Nephron (organoid): ENCODE results near the gene BEAN1.

Experiments
- H3K27ac Mint-ChIP-seq, 3 experiments: 2 replicates each; pipeline ENCODE4 v1.8.0; 2020; ENCODE audit warnings: mixed read lengths in 3 of 3, mild to moderate bottlenecking in 2 of 3, moderate library complexity in 1 of 3
- H3K27me3 Mint-ChIP-seq: 2 replicates; pipeline ENCODE4 v1.8.0; 2021; ENCODE audit warnings: low read depth, mild to moderate bottlenecking, moderate library complexity, mixed read lengths
- H3K36me3 Mint-ChIP-seq: 2 replicates; pipeline ENCODE4 v1.8.0; 2020; ENCODE audit warnings: low read depth, mixed read lengths
- H3K4me1 Mint-ChIP-seq: 2 replicates; pipeline ENCODE4 v1.8.0; 2020; ENCODE audit warnings: mixed read lengths
- H3K4me3 Mint-ChIP-seq, 3 experiments: 2 replicates each; pipeline ENCODE4 v1.8.0; 2020; ENCODE audit warnings: mild to moderate bottlenecking in 3 of 3, mixed read lengths in 3 of 3, moderate library complexity in 2 of 3
- H3K9me3 Mint-ChIP-seq: 2 replicates; pipeline ENCODE4 v1.8.0; 2020; ENCODE audit warnings: mixed read lengths
- CTCF ChIP-seq, 3 experiments: fragments of 200-600 bp; sonication (generic); IDR thresholded peaks; one replicate each; pipeline ENCODE4 v1.5.0; 2021; ENCODE audit warnings: antibody characterized with exemption in 3 of 3; ENCODE audit not compliant: unreplicated experiment in 3 of 3

Gene BEAN1

GRCh38 chr16:66516808-66517585 lies 89.9 kb downstream of the BEAN1 start:
- no peaks in the 10 kb centered on the region for H3K27me3 Mint-ChIP-seq
- H3K27ac Mint-ChIP-seq: peak overlapping the region; percentile 90 to 99 (median 99)
- H3K9me3 Mint-ChIP-seq: no peaks in the 10 kb centered on the region
- peak overlapping the region in 2 of 3 experiments; percentile 46 to 49 for H3K4me3 Mint-ChIP-seq
- peaks cover 39% of the 10 kb centered on the region for H3K4me1 Mint-ChIP-seq
- no peak for TF ChIP-seq CTCF (IDR thresholded peaks at IDR 0.05; ENCODE audit: unreplicated experiment in 3 of 3)
- H3K36me3 Mint-ChIP-seq: peaks cover 52% of the 10 kb centered on the region

GRCh38 chr16:66517586-66518263 lies 90.6 kb downstream of the BEAN1 start:
- no peak for TF ChIP-seq CTCF (IDR thresholded peaks at IDR 0.05; ENCODE audit: unreplicated experiment in 3 of 3)
- H3K4me1 Mint-ChIP-seq: peaks cover 41% of the 10 kb centered on the region
- H3K9me3 Mint-ChIP-seq: no peaks in the 10 kb centered on the region
- peaks cover 51% of the 10 kb centered on the region for H3K36me3 Mint-ChIP-seq
- H3K27me3 Mint-ChIP-seq: no peaks in the 10 kb centered on the region
- H3K27ac Mint-ChIP-seq: peak overlapping the region; percentile 90 to 99 (median 99)
- H3K4me3 Mint-ChIP-seq: no peak overlapping the region

GRCh38 chr16:66519482-66520373 lies 92.6 kb downstream of the BEAN1 start:
- H3K27ac Mint-ChIP-seq: peak overlapping the region in 2 of 3 experiments; percentile 53 to 65
- no peak for TF ChIP-seq CTCF (IDR thresholded peaks at IDR 0.05; ENCODE audit: unreplicated experiment in 3 of 3)
- H3K4me3 Mint-ChIP-seq: no peak overlapping the region
- peaks cover 36% of the 10 kb centered on the region for H3K4me1 Mint-ChIP-seq
- no peaks in the 10 kb centered on the region for H3K9me3 Mint-ChIP-seq
- no peaks in the 10 kb centered on the region for H3K27me3 Mint-ChIP-seq
- peaks cover 37% of the 10 kb centered on the region for H3K36me3 Mint-ChIP-seq

- Mint-ChIP-seq H3K36me3 (peaks cover 31% of the 10 kb centered on the region), H3K27ac (peak overlapping the region in 2 of 3 experiments; percentile 53 to 65), H3K27me3 (no peaks in the 10 kb centered on the region), H3K9me3 (no peaks in the 10 kb centered on the region), H3K4me1 (peaks cover 36% of the 10 kb centered on the region), H3K4me3 (no peak overlapping the region)
- no peak for TF ChIP-seq CTCF (IDR thresholded peaks at IDR 0.05; ENCODE audit: unreplicated experiment in 3 of 3)
Measured at GRCh38 chr16:66520406-66521170, 93.5 kb downstream of the BEAN1 start.

- Mint-ChIP-seq H3K27ac (peak overlapping the region in 2 of 3 experiments; percentile 73 to 92), H3K36me3 (peaks cover 35% of the 10 kb centered on the region), H3K9me3 (no peaks in the 10 kb centered on the region), H3K4me1 (peaks cover 33% of the 10 kb centered on the region), H3K4me3 (no peak overlapping the region), H3K27me3 (no peaks in the 10 kb centered on the region)
- no peak for TF ChIP-seq CTCF (IDR thresholded peaks at IDR 0.05; ENCODE audit: unreplicated experiment in 3 of 3)
Measured at GRCh38 chr16:66521252-66521713, 94.2 kb downstream of the BEAN1 start.
